Measurements from ENCODE around the gene PC. TPM values are rescaled to one million over a fixed set of nuclear protein-coding genes. Genes with fewer than 3 reads are reported as not detected.

The PC gene
- total and polyA plus RNA-seq, 9 of the 15 experiments (the other 6 are each of a cell fraction or from before 2014, with no cell fraction given) = 0.94 to 38.0 (median 8.7) TPM

GRCh38 chr11:67006029-67006884 is 48.1 kb upstream of the PC start (continued):
- TF ChIP-seq DDX20 (tag; IDR thresholded peaks at IDR 0.05; ENCODE audit: low read depth) (peak; percentile 69; the same call in 1 of the 2 replicates), YY1 (IDR thresholded peaks at IDR 0.05; ENCODE audit: borderline replicate concordance in 1 of 3, control insufficient read depth in 1 of 3, extremely low read depth in 1 of 3, insufficient read depth in 3 of 3, insufficient read length in 1 of 3, insufficient replicate concordance in 2 of 3, low read depth in 1 of 3, low read length in 2 of 3) (peak; percentile 71 to 92 (median 82)), CEBPB (tag; IDR thresholded peaks at IDR 0.05) (peak; percentile 28; the same call in 1 of the 2 replicates), NR2C2 (CRISPR knock-in tag; IDR thresholded peaks at IDR 0.05) (no peak), NR2C2 (tag; IDR thresholded peaks at IDR 0.05) (peak; percentile 58; the same call in 1 of the 2 replicates), ZNF311 (CRISPR knock-in tag; IDR thresholded peaks at IDR 0.05) (0 out of 2 replicates have a peak, but pooled peaks have one; percentile 12), ATF6 (CRISPR knock-in tag; IDR thresholded peaks at IDR 0.05) (no peak), ETV6 (IDR thresholded peaks at IDR 0.05; ENCODE audit: borderline replicate concordance in 1 of 2, low read depth in 2 of 2, low read length in 1 of 2) (no peak), ETV6 (CRISPR knock-in tag; IDR thresholded peaks at IDR 0.05; ENCODE audit: borderline replicate concordance) (no peak), CXXC5 (CRISPR knock-in tag; IDR thresholded peaks at IDR 0.05) (peak; percentile 25; the same call in 1 of the 2 replicates), REST (IDR thresholded peaks at IDR 0.05; ENCODE audit: borderline replicate concordance) (peak; percentile 80), REST (CRISPR knock-in tag; IDR thresholded peaks at IDR 0.05; ENCODE audit: low read depth) (no peak)
